Epidermal melanocyte (primary cell): Measurements from ENCODE around the gene S1PR4.

Experiments used
- DNase-seq: peaks from one replicate; pipeline ENCODE4 v3.0.0; 2011; ENCODE audit warnings: low spot score; ENCODE audit not compliant: insufficient read length

Gene S1PR4

GRCh38 chr19:3178377-3178972, at the start of gene S1PR4:
TSS of gene S1PR4 (plus strand) at chr19:3178769. CDS start at chr19:3178793, 24 bp downstream.
- DNase-seq: no peak

GRCh38 chr19:3129112-3129511, 49.5 kb upstream of the S1PR4 start:
- no peak for DNase-seq

- no peak for DNase-seq
These were observed 47.4 kb upstream of the S1PR4 start for GRCh38 chr19:3131168-3131567.

- DNase-seq: no peak
These were observed 45.4 kb upstream of the S1PR4 start for GRCh38 chr19:3132971-3133792.

GRCh38 chr19:3133793-3134116, 44.8 kb upstream of the S1PR4 start:
- no peak for DNase-seq

GRCh38 chr19:3135961-3136683, 42.4 kb upstream of the S1PR4 start, which contains the start of gene GNA15:
TSS of gene GNA15 (plus strand) at chr19:3136033. CDS start at chr19:3136451, 418 bp downstream.
- DNase-seq: no peak

GRCh38 chr19:3136684-3137055, 41.9 kb upstream of the S1PR4 start:
- DNase-seq: no peak

- DNase-seq: no peak
These were observed 41.5 kb upstream of the S1PR4 start for GRCh38 chr19:3137119-3137518.

GRCh38 chr19:3138268-3138667, 40.3 kb upstream of the S1PR4 start:
- DNase-seq: no peak

GRCh38 chr19:3140667-3141038, 37.9 kb upstream of the S1PR4 start:
- peak; percentile 14 for DNase-seq

- DNase-seq: no peak
These were observed 36.3 kb upstream of the S1PR4 start for GRCh38 chr19:3142292-3142670.

- no peak for DNase-seq
These were observed 35.7 kb upstream of the S1PR4 start for GRCh38 chr19:3142781-3143337.

GRCh38 chr19:3145909-3146676, 32.5 kb upstream of the S1PR4 start:
- DNase-seq: no peak

- no peak for DNase-seq
These were observed 31.9 kb upstream of the S1PR4 start for GRCh38 chr19:3146677-3147100.

GRCh38 chr19:3148503-3148902, 30.1 kb upstream of the S1PR4 start:
- DNase-seq: no peak

GRCh38 chr19:3149089-3149488, 29.5 kb upstream of the S1PR4 start:
- no peak for DNase-seq

- no peak for DNase-seq
These were observed 28.8 kb upstream of the S1PR4 start for GRCh38 chr19:3149526-3150505.

GRCh38 chr19:3150739-3151329, 27.7 kb upstream of the S1PR4 start:
- DNase-seq: no peak

- no peak for DNase-seq
These were observed 26.8 kb upstream of the S1PR4 start for GRCh38 chr19:3151563-3152418.
